Breast epithelium (tissue), 4 donors: Measurements from ENCODE around the gene SHROOM2. TPM values are rescaled to one million over a fixed set of nuclear protein-coding genes. Genes with fewer than 3 reads are reported as not detected.

Source experiments
- DNase-seq, 2 donors: peaks; one replicate each; pipeline ENCODE4 v3.0.0-alpha.2; 2019; ENCODE audit warnings: low spot score in 2 of 2
- H3K27ac ChIP-seq, 2 donors: fragments of 200-600 bp; sonication (generic) in 1 of 2; one replicate each; pipeline ENCODE4 v1.5.1; 2016 to 2019; ENCODE audit warnings: mild to moderate bottlenecking in 1 of 2
- H3K27me3 ChIP-seq, 2 donors: fragments of 200-600 bp; sonication (generic) in 1 of 2; one replicate each; pipeline versions ENCODE4 v1.5.1 to v1.6.0; 2017 to 2019; ENCODE audit warnings: control low read depth in 1 of 2, mild to moderate bottlenecking in 1 of 2
- H3K36me3 ChIP-seq: fragments of 200-600 bp; one replicate; pipeline ENCODE4 v1.5.1; 2019
- H3K4me1 ChIP-seq, 2 donors: fragments of 200-600 bp; sonication (generic); one replicate each; pipeline ENCODE4 v1.5.1; 2016 to 2019; ENCODE audit warnings: control low read depth in 1 of 2
- H3K4me3 ChIP-seq, 3 donors: fragments of 200-600 bp; sonication (generic); 1 replicate in 2 of 3; 2 replicates in 1 of 3; pipeline ENCODE4 v1.5.1; 2016 to 2019; ENCODE audit warnings: mild to moderate bottlenecking in 3 of 3, moderate library complexity in 2 of 3
- H3K9me3 ChIP-seq, 2 donors: fragments of 200-600 bp; sonication (generic) in 1 of 2; one replicate each; pipeline ENCODE4 v1.5.1; 2016 to 2019; ENCODE audit warnings: control low read depth in 1 of 2
- CTCF ChIP-seq, 3 donors: fragments of 450-650 bp; IDR thresholded peaks; one replicate each; pipeline ENCODE4 v1.5.1; 2016 to 2017; ENCODE audit warnings: antibody characterized with exemption in 3 of 3, mild to moderate bottlenecking in 3 of 3, moderate library complexity in 3 of 3
- POLR2A ChIP-seq: fragments of 450-650 bp; IDR thresholded peaks from one replicate; pipeline ENCODE4 v1.6.1; 2016; ENCODE audit warnings: antibody characterized with exemption, mild to moderate bottlenecking, moderate library complexity
- POLR2AphosphoS5 ChIP-seq, 3 donors: sonication (generic); formaldehyde crosslinking; IDR thresholded peaks; one replicate each; pipeline ENCODE4 v1.6.1; 2017; ENCODE audit warnings: antibody characterized with exemption in 3 of 3
- intact Hi-C: fragments of 100-400 bp; cut with DNase I; formaldehyde crosslinking; loops from one replicate; pipeline ENCODE4 v1.15.1; 2023; ENCODE audit warnings: low total_unique reads
- total RNA-seq, 3 donors: library from RNA; depleted of rRNA; stranded (reverse); fragments of >200 nt; gene quantifications; one replicate each; pipeline ENCODE4 v1.1.0, GENCODE V29; 2016

Gene SHROOM2
- total RNA-seq, 3 donors from 2014 or later: 0.48 to 4.5 (median 3.9) TPM

GRCh38 chrX:9794495-9794894 is 8.3 kb downstream of the SHROOM2 start:
- no peak overlapping the region for H3K27ac ChIP-seq
- no peaks in the 10 kb centered on the region for H3K4me1 ChIP-seq
- no peaks in the 10 kb centered on the region for H3K36me3 ChIP-seq
- no peak for DNase-seq
- TF ChIP-seq POLR2AphosphoS5 (IDR thresholded peaks at IDR 0.05): no peak
- no peak for TF ChIP-seq POLR2A
- TF ChIP-seq CTCF (IDR thresholded peaks at IDR 0.05): no peak
- H3K27me3 ChIP-seq: peaks cover 0 to 21% of the 10 kb centered on the region in 2 donors
- intact Hi-C loops: no loop called here
- peaks cover 0 to 14% of the 10 kb centered on the region in 2 donors for H3K9me3 ChIP-seq
- no peak overlapping the region for H3K4me3 ChIP-seq

- TF ChIP-seq POLR2AphosphoS5 (IDR thresholded peaks at IDR 0.05): no peak
- no peak for TF ChIP-seq CTCF (IDR thresholded peaks at IDR 0.05)
- no peak for TF ChIP-seq POLR2A
- intact Hi-C loops: no loop called here
- H3K9me3 ChIP-seq: peaks cover 6 to 21% of the 10 kb centered on the region in 2 donors
- H3K27me3 ChIP-seq: peaks cover 0 to 12% of the 10 kb centered on the region in 2 donors
- H3K27ac ChIP-seq: no peak overlapping the region
- no peaks in the 10 kb centered on the region for H3K4me1 ChIP-seq
- no peaks in the 10 kb centered on the region for H3K36me3 ChIP-seq
- H3K4me3 ChIP-seq: no peak overlapping the region
- DNase-seq: no peak
These were observed 11.4 kb downstream of the SHROOM2 start for GRCh38 chrX:9797384-9798360.

- H3K9me3 ChIP-seq: peaks cover 7 to 10% of the 10 kb centered on the region in 2 donors
- TF ChIP-seq POLR2AphosphoS5 (IDR thresholded peaks at IDR 0.05) (no peak), CTCF (IDR thresholded peaks at IDR 0.05) (no peak), POLR2A (no peak)
- no peak overlapping the region for H3K4me3 ChIP-seq
- DNase-seq: no peak
- H3K36me3 ChIP-seq: no peaks in the 10 kb centered on the region
- intact Hi-C loops: no loop called here
- peaks cover 0 to 3% of the 10 kb centered on the region in 2 donors for H3K27me3 ChIP-seq
- no peak overlapping the region for H3K27ac ChIP-seq
- H3K4me1 ChIP-seq: no peaks in the 10 kb centered on the region
These were observed 16.5 kb downstream of the SHROOM2 start for GRCh38 chrX:9802737-9803136.

GRCh38 chrX:9804444-9804843 is 18.2 kb downstream of the SHROOM2 start:
- Histone ChIP-seq H3K36me3 (no peaks in the 10 kb centered on the region), H3K4me1 (no peaks in the 10 kb centered on the region), H3K9me3 (peaks cover 7 to 10% of the 10 kb centered on the region in 2 donors), H3K27me3 (peaks cover 0 to 3% of the 10 kb centered on the region in 2 donors), H3K4me3 (no peak overlapping the region), H3K27ac (no peak overlapping the region)
- TF ChIP-seq POLR2A: no peak
- no peak for TF ChIP-seq POLR2AphosphoS5 (IDR thresholded peaks at IDR 0.05)
- TF ChIP-seq CTCF (IDR thresholded peaks at IDR 0.05): no peak
- intact Hi-C loops: no loop called here
- no peak for DNase-seq

- Histone ChIP-seq H3K4me3 (no peak overlapping the region), H3K27ac (no peak overlapping the region), H3K27me3 (peaks cover 0 to 3% of the 10 kb centered on the region in 2 donors), H3K4me1 (no peaks in the 10 kb centered on the region), H3K36me3 (no peaks in the 10 kb centered on the region), H3K9me3 (peaks cover 0 to 4% of the 10 kb centered on the region in 2 donors)
- no peak for DNase-seq
- TF ChIP-seq POLR2A: no peak
- TF ChIP-seq POLR2AphosphoS5 (IDR thresholded peaks at IDR 0.05): no peak
- no peak for TF ChIP-seq CTCF (IDR thresholded peaks at IDR 0.05)
- intact Hi-C loops: no loop called here
These were observed 19.7 kb downstream of the SHROOM2 start for GRCh38 chrX:9805956-9806355.
